Activated T-cell treated with anti-CD3 and anti-CD28 coated beads for 24 hours (primary cell): ENCODE measurements around the gene KCNK3.
"Not testable (repeated sequence)": the region's sequence is repeated elsewhere in the genome, so short reads cannot be mapped to it uniquely, and the experiment has no call there.

Experiments used
- DNase-seq: peaks from one replicate; pipeline ENCODE4 v3.0.0-alpha.2; 2020; ENCODE audit warnings: low read depth

The KCNK3 gene

GRCh38 chr2:26692279-26692896, at the start of gene KCNK3:
KCNK3 (plus strand) TSS chr2:26692722; CDS start chr2:26692876, 154 bp downstream.
- peak; percentile 23 for DNase-seq

DNA sequence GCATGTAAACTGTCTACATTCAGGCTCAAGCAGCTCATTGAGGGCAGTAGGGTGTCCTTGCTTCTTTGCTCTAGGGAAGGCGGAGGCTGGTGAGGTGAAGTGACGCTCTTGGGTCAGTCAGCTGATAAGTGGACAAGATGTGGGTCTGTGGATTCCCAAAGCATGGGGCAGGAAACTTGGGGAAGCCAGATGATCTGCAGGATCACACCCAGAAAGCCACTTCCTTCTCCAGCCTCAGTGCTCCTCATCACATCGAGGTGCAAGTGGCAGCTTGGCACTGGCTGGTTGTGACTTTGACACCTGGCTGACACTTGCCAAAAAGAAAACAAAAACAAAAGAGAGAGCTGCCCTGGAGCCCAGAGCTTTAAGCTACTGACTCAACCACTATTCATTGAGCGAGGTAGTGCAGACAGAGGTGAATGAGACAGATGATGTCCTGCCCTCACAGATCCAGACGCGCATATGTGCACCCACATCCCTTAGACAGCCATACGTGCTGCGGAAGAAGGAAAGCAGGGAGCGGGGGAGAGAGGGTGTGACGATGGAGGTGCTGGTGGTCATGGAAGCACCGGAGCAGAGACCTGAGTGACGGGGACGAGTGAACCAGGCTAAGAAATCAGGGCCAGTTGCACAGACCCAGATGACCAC, 48.2 kb upstream of the KCNK3 start:
- DNase-seq = no peak

- no peak for DNase-seq
These were observed 46.8 kb upstream of the KCNK3 start for GRCh38 chr2:26645762-26646161.

DNA sequence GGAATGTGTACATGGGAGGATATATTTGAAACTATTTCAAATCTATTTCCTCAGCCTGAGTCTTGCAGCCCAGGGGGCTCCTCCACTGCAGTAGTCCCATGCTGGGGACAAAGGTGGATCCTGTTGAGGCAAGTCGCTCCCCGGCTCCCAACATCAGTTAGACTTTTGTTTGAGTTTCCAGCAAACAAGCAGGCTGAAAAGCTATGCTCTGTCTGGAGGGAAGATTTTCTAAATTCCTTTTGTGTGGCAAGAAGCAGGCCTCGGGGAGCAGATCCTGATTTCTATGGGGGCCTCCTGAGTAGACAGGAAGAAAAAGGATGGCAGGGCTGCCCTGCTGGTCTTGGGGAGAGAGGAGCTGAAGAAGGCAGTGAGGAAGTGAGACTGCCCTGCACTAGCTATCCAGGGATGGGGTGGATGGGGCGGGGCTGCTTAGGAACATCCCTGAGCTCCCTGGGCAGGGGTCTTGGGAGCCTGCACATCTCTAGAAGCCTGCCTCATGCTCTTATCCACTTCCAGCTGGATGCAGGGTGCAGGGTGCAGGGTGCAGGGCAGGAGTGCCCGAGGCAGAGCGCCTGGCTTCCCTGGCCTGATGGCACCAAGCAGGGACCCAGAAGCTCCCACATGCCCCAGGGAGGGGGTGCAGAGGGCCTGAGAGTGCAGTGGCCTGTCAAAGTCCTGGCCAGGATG, 45.4 kb upstream of the KCNK3 start:
- DNase-seq = no peak

GRCh38 chr2:26647981-26648380, 44.5 kb upstream of the KCNK3 start:
- DNase-seq = no peak

DNA sequence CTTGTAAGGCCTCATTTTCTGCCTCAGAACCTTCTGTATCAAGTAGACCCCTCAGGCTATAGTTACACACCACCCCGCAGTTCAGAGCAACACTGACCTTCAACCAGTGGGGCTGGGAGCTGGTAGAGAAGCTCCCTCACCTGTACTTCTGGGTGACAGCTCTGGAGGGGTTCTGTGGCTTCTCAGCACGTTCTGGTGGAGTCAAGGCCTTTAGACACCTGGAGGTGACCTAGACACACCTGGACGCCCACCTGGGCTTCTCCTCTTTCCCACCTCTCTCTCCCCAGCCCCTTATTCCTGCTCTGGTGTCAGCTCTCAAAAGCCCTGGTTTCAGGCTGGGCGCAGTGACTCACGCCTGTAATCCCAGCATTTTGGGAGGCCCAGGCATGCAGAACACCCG, 44.0 kb upstream of the KCNK3 start:
- no peak for DNase-seq

DNA sequence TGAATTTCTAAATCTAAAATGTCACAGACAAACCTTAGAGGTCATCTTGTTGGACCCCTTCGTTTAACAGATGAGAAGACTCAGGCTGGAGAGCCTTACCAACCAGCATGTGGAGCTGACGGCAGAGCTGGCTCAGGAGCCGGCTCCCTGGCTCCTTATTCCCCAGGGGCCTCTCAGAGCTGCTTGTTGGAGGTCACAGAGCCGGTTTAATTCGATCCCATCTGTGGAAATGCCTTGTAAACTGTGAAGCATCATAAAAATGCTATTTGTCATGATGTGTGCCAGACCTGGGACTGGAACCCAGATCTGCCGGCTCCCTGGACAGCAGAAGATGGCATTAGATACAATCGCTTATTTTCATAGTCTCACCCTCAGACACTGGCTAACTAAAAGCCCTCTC, 43.2 kb upstream of the KCNK3 start:
- no peak for DNase-seq

- no peak for DNase-seq
These were observed 42.4 kb upstream of the KCNK3 start for GRCh38 chr2:26649992-26650712.

- no peak for DNase-seq
These were observed 41.6 kb upstream of the KCNK3 start for GRCh38 chr2:26650713-26651469.

- no peak for DNase-seq
These were observed 41.1 kb upstream of the KCNK3 start for GRCh38 chr2:26651470-26651771.

GRCh38 chr2:26651799-26652198, 40.7 kb upstream of the KCNK3 start:
- DNase-seq = no peak

DNA sequence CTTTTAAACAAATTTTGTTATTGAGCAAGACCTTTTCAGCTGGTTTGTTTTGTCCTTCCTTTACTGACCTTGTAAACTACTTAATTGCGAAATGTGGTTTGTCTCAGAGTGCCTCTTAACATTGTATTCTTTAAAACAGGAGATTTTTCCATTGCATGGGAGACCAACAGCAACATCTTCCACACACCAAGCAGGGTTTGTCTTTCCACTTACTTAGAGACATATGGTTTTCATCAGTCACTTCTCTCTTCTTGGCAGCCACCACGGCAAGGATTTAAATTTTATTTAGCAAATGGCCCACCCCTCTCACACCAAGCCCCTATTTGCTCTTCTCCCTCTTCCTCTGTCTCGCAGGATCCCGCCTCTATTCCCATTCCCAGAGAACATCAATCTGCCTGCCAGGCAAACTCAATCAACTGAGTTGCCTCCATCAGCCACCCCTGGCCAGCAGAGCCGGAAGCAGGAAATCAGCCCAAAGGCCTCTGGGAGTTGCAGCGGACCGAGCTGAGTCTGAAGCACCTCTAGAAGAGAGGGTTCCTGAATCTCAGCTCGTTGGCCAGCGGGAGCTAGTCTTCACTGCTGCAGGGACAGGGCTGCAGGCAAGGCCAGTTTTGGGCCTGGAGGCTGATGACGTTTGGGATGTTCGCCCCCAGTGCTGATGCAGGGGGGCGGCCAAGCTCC, 40.0 kb upstream of the KCNK3 start:
- DNase-seq = no peak

DNA sequence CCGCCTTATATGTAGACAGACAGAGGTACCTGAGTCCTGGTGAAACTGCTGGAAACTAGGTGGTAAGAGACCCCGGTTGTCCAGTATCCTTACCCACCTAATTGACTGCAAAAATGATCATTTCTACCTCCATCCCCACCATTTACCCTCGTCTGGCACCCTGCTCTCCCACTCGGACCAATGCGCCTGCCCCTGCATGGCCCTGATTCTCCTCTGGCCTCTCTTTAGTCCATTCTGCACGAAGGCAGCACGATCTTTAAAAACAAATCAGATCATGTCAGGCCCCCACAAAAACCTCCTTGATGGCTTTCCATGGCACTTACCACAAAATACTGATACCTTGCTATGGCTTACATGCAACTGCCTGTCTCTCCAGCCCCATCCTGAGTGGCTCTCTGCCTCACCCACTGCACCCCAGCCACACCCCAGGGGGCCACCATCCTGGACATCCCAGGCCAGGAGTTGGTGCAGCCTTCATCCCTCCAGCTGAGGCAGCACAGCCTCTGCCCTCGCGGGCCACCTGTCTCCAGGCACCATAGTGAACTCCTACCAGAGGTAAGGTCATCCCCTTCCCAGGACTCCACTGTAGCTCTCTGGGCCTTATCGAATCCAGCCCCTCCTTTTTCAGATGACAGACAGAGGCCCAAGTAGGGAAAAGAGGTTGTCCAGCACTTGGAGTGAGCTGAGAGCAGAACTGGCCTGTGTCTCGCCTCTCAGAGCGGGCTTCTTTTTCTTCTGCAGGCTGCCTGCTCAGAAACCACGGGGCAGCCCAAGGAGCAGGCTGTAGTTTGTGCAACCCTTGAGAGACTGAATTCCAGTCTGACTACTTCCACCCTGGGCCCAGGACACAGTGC, 39.1 kb upstream of the KCNK3 start:
- DNase-seq = no peak

DNA sequence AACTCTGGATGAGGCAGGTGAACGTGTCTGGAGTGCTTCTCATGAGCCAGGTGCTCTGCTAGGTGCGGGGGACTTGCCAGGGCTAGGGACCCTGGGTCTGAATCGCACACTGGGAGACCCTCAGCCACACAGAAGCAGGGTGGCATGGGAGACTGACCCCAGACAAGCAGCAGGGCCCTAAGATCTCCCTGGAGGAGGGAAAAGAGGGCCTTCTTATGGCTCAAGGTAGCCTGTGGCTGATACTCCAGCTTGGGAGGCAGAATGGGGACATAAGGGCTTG, 38.5 kb upstream of the KCNK3 start:
- DNase-seq = no peak

DNA sequence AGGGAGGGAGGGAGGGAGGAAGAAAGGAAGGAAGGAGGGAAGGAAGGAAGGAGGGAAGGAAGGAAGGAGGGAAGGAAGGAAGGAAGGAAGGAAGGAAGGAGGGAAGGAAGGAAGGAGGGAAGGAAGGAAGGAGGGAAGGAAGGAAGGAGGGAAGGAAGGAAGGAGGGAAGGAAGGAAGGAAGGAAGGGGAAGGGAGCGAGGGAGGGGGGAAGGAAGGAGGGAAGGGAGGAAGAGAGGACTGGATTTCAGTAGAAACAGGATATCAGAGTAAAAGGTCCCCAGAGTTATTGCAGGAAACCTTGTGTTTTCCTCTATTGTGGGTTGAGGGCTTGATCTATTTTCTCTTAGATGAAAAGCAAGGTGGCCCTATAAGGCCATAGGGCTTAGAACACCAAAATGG, 37.4 kb upstream of the KCNK3 start:
- not testable (repeated sequence) for DNase-seq

DNA sequence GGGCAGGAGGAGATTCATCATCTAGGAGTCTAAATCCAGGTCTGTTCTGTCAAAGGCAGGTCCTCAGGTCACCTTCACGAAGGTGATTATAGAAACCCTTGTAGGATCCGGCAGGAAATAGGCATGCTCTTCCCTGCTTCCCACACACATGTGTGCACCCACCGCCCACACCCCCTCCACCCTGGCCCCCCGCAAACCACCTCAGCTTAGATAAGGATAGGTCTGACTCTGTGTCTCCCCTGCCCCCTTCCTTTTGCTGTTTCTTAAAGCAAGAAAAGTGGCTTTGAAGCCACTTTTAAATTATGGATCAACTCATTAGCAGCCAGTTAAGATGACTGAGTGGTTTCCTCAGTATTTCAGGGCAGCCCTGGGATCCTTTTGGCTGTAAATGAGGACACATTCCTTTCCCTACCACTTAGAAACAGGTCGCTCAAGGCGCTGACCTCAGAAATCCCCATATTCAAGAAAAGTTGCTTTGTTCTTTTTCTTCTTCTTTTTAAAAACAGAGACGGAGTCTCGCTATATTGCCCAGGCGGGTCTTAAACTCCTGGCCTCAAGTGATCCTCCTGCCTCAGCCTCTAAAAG, 36.8 kb upstream of the KCNK3 start:
- no peak for DNase-seq

DNA sequence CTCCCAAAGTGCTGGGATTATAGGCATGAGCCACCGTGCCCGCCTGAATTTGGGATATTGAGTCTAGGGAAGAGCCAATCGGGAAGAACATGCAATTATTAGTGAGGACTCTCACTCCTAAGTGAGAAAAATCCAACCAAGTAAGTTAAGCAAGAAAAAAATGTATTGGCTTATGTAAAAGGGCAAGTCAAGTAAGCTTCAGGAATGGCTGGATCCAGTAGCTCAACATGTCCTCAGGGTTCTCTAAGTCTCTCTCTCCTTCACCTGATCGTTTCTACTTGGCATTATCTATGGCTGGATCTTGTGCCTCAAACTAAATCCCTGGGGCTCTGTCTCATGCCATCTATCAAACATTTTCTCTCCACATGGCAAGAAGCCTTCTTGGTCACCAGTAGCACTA, 35.3 kb upstream of the KCNK3 start:
- DNase-seq = no peak

DNA sequence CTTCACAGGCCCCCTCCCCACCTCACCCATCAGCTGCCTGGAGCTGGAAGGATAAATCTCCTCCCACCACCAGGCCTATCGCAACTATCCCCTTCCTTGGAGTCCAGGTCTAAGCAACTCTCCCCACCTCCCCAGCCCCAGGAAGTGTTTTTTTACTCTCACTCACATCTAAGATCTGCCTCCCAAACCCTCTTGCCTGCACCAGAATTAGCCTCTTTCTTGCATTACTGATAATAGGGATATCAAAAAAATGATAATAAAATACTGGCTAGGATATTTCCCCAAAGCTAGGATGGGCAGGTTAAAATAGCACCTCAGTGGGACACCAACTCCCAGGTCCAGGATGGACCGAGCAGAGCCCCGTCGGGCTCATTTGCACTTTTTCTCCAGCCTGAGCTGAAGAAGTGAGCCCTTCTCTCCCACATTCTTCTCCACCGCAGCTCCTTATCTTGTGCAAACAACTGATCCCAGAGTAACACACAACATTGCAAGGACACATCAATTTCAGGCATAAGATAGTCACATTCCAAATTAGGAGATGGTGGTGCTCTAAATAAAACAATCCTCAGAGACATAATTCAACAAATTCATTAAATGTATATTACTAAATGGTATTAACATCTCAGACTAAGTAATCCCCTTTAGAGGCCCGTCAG, 33.7 kb upstream of the KCNK3 start:
- no peak for DNase-seq

DNA sequence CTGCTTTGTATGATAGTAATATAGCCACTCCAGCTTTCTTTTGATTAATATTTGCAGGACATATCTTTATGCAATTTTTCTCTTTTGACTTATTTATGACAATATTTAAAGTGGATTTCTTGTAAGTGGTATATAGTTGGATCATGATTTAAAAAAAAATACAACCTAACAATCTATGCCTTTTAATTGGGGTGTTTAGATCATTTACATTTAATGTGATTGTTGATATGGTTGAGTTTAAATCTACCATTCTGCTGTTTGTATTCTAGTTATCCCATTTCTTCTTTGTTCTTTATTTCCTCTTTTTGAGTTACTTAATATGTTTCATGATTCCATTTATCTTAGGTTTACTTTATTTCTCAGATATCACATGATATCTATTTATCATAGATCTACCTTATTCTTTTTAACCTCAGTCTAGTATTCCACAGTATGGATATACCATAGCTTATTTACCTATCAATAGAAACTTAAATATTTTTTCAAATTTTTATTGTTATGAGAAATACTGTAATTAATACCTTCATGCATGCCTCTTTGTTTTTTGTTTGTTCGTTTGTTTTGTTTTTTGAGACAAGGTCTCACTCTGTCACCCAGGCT, 32.1 kb upstream of the KCNK3 start:
- no peak for DNase-seq

DNA sequence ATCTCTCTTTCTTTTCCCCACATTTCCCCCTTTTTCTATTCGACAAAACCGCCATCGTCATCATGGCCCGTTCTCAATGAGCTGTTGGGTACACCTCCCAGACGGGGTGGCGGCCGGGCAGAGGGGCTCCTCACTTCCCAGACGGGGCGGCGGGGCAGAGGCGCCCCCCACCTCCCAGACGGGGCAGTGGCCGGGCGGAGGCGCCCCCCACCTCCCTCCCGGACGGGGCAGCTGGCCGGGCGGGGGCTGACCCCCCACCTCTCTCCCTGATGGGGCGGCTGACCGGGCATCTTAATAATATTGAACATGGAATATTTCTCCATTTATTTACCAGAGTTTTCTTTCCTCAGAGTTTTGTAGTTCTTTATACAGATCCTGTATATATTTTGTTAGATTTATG, 27.2 kb upstream of the KCNK3 start:
- DNase-seq = not testable (repeated sequence)
